Osteoblast (primary cell): ENCODE measurements around the gene FSTL4. TPM values are rescaled to one million over a fixed set of nuclear protein-coding genes. Genes with fewer than 3 reads are reported as not detected.
"Not testable (repeated sequence)": the region's sequence is repeated elsewhere in the genome, so short reads cannot be mapped to it uniquely, and the experiment has no call there.

Experiments
- DNase-seq: peaks from one replicate; pipeline ENCODE4 v3.0.0; 2011; ENCODE audit warnings: low spot score, mixed read lengths; ENCODE audit not compliant: insufficient read length; ENCODE audit errors: missing footprints
- H2AFZ ChIP-seq: 2 replicates; pipeline ENCODE4 v1.6.0; 2011; ENCODE audit warnings: mild to moderate bottlenecking, low read length
- H3K27ac ChIP-seq: 2 replicates; pipeline ENCODE4 v1.5.1; 2011; ENCODE audit warnings: mild to moderate bottlenecking, low read depth, low read length, moderate library complexity
- H3K27me3 ChIP-seq: 2 replicates; pipeline ENCODE4 v1.6.0; 2012; ENCODE audit warnings: mild to moderate bottlenecking, control low read depth, inconsistent platforms, low read length, moderate library complexity; ENCODE audit not compliant: insufficient read depth
- H3K36me3 ChIP-seq: 2 replicates; pipeline ENCODE4 v1.5.1; 2011; ENCODE audit warnings: mild to moderate bottlenecking, low read length, control low read depth, moderate library complexity; ENCODE audit not compliant: insufficient read depth
- H3K4me1 ChIP-seq: 2 replicates; pipeline ENCODE4 v1.5.1; 2011; ENCODE audit warnings: mild to moderate bottlenecking, low read length, control low read depth, moderate library complexity; ENCODE audit not compliant: insufficient read depth
- H3K4me2 ChIP-seq: 2 replicates; pipeline ENCODE4 v1.6.0; 2011; ENCODE audit warnings: mild to moderate bottlenecking, low read length; ENCODE audit not compliant: insufficient read depth
- H3K4me3 ChIP-seq: fragments of 200-600 bp; sonication (generic); 3 replicates; pipeline ENCODE4 v1.5.1; 2012; ENCODE audit warnings: mild to moderate bottlenecking, low read length, inconsistent platforms; ENCODE audit not compliant: insufficient read depth
- H3K79me2 ChIP-seq: 2 replicates; pipeline ENCODE4 v1.6.0; 2012; ENCODE audit warnings: mild to moderate bottlenecking, low read length, control low read depth, inconsistent platforms; ENCODE audit not compliant: insufficient read depth
- H3K9me3 ChIP-seq: 2 replicates; pipeline ENCODE4 v1.5.1; 2011; ENCODE audit warnings: low read depth, low read length, control low read depth
- H4K20me1 ChIP-seq: 2 replicates; pipeline ENCODE4 v1.6.0; 2012; ENCODE audit warnings: mild to moderate bottlenecking, low read length, control low read depth; ENCODE audit not compliant: insufficient read depth
- CTCF ChIP-seq: IDR thresholded peaks from 2 replicates; pipeline ENCODE4 v1.5.1; 2011; ENCODE audit warnings: mild to moderate bottlenecking, low read depth, low read length, moderate library complexity; ENCODE audit errors: extremely low read depth
- total RNA-seq: library from RNA; depleted of rRNA; stranded (reverse); fragments of >200 nt; gene quantifications from 2 replicates; pipeline ENCODE4 v1.2.3, GENCODE V29; 2012

FSTL4 gene
- total RNA-seq, 1 donor: not detected

GRCh38 chr5:133544346-133544745, 68.0 kb downstream of the FSTL4 start:
- no peaks in the 10 kb centered on the region for H3K9me3 ChIP-seq
- no peak overlapping the region for H3K4me3 ChIP-seq
- H3K4me1 ChIP-seq: no peaks in the 10 kb centered on the region
- no peaks in the 10 kb centered on the region for H4K20me1 ChIP-seq
- H3K27ac ChIP-seq: no peak overlapping the region
- no peak overlapping the region for H2AFZ ChIP-seq
- H3K4me2 ChIP-seq: no peak overlapping the region
- no peak for TF ChIP-seq CTCF
- no peak for DNase-seq
- no peaks in the 10 kb centered on the region for H3K79me2 ChIP-seq
- H3K27me3 ChIP-seq: no peaks in the 10 kb centered on the region
- H3K36me3 ChIP-seq: no peaks in the 10 kb centered on the region

- no peak overlapping the region for H2AFZ ChIP-seq
- H3K4me3 ChIP-seq: no peak overlapping the region
- no peaks in the 10 kb centered on the region for H4K20me1 ChIP-seq
- H3K9me3 ChIP-seq: no peaks in the 10 kb centered on the region
- no peak overlapping the region for H3K27ac ChIP-seq
- H3K36me3 ChIP-seq: no peaks in the 10 kb centered on the region
- H3K4me2 ChIP-seq: no peak overlapping the region
- no peaks in the 10 kb centered on the region for H3K27me3 ChIP-seq
- no peaks in the 10 kb centered on the region for H3K79me2 ChIP-seq
- no peak for TF ChIP-seq CTCF
- H3K4me1 ChIP-seq: no peaks in the 10 kb centered on the region
- no peak for DNase-seq
Measured at GRCh38 chr5:133539818-133540217, 72.5 kb downstream of the FSTL4 start.

GRCh38 chr5:133538718-133539117, 73.6 kb downstream of the FSTL4 start:
- Histone ChIP-seq H3K27me3 (no peaks in the 10 kb centered on the region), H3K9me3 (no peaks in the 10 kb centered on the region), H2AFZ (no peak overlapping the region), H3K79me2 (no peaks in the 10 kb centered on the region), H3K27ac (no peak overlapping the region), H3K4me3 (no peak overlapping the region), H3K4me2 (no peak overlapping the region), H4K20me1 (no peaks in the 10 kb centered on the region), H3K36me3 (no peaks in the 10 kb centered on the region), H3K4me1 (no peaks in the 10 kb centered on the region)
- no peak for TF ChIP-seq CTCF
- no peak for DNase-seq

- not testable (repeated sequence) for H3K79me2 ChIP-seq, H3K4me1 ChIP-seq, H2AFZ ChIP-seq, H3K4me3 ChIP-seq, H3K27ac ChIP-seq, H3K9me3 ChIP-seq, H3K36me3 ChIP-seq, H3K4me2 ChIP-seq, DNase-seq, H4K20me1 ChIP-seq, H3K27me3 ChIP-seq
Measured at GRCh38 chr5:133535241-133535929, 77.0 kb downstream of the FSTL4 start.
